Activated CD8-positive, alpha-beta memory T cell treated with anti-CD3 and anti-CD28 coated beads for 24 hours (primary cell): Measurements from ENCODE around the gene ZMAT1.
"Not testable (repeated sequence)": the region's sequence is repeated elsewhere in the genome, so short reads cannot be mapped to it uniquely, and the experiment has no call there.

Experiments used
- DNase-seq: peaks from one replicate; pipeline ENCODE4 v3.0.0-alpha.2; 2020

Gene ZMAT1

DNA sequence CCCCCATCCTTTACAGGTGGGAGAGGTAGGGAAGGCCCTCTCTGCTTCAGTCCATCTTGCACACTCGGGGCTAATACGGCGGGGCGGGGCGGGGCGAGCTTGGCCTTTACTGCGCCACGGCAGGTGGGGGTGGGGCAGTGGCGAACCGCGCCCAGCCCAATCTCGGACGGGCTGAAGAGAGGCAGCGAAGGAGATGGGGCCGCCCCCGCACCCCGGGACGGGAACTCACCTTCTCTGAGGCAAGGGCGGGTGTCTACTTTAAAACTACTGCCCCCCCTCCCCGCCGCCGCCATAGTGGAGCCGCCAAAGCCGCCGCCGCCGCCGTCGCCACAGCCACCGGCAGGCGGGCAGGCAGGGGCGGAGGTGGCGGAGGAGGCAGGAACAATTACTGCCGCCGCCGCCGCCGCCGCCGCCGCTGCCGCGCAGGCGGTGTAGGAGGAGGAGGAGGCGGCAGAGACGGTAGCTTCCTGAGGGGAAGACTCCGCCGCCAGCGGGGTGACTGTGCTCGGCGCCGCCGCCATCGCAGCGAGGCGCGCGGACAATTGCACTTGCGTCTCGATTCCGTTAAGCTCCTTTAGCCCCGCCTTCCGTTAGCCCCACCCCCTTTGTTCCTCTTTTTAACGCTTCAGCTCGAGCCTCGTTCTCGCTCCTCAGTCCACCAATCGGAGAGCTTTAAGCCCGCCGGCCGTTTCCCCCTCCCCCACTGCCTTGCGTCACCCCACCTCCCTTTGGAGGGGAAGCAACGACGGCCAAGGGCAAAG lies at the start of gene ZMAT1:
TSS of gene ZMAT1 (minus strand) at position 540 of the 761 bp plus-strand sequence. CDS start at position 521, 19 bp downstream.
- peak; percentile 94 for DNase-seq

DNA sequence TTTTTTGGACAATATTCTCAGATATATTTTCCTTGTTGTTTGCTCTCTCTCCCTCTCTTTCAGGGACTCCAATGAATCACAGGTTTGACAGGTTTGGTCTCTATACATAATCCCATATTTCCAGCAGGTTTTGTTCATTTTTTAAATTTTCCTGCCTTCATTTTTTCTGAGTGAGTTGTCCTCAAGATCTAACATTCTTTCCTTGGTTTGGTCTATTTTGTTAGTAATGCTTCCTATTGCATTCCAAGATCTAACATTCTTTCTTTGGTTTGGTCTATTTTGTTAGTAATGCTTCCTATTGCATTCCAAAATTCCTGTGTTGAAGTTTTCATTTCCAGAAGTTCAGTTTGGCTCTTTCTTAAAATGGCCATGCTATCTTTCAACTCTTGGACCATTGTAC lies 45.3 kb upstream of the ZMAT1 start:
- no peak for DNase-seq

DNA sequence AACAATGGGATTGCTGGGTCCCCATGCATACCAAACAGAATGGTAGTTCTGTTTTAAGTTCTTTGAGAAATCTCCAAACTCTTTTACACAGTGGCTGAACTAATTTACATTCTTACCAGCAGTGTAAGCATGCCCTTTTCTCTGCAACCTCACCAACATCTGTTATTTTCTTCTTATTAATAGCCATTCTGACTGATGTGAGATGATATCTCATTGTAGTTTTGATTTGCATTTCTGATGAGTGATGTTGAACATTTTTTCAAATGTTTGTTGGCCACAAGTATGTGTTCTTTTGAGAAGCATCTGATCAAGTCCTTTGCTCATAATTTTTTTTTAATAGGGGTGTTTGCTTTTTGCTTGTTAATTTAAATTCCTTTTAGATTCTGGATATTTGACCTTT lies 41.2 kb upstream of the ZMAT1 start:
- no peak for DNase-seq

DNA sequence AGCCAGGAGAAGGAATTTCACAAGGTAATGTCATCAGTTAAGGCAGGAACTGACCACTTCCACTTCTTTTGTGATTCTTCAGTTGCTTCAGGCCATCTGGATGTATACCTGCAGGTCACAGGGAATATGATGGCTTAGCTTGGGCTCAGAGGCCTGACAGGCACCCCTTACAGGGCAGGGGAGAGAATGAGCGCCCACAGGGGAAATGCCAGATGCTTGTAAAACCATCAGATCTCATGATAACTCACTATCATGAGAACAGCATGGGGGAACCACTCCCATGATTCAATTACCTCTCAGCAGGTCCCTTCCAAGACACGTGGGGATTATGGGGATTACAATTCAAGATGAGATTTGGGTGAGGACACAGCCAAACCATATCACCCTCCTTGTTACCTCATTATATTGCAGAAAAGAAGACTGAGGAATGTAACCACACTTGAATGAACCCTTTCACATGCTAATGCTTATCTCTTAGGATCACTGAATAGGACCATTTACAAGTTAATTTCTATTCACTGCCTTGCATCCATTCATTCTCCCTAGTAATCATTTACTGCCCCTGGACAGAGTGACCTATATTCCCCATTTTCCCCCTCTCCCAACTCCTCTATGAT lies 33.2 kb upstream of the ZMAT1 start:
- DNase-seq, result not testable (repeated sequence)

DNA sequence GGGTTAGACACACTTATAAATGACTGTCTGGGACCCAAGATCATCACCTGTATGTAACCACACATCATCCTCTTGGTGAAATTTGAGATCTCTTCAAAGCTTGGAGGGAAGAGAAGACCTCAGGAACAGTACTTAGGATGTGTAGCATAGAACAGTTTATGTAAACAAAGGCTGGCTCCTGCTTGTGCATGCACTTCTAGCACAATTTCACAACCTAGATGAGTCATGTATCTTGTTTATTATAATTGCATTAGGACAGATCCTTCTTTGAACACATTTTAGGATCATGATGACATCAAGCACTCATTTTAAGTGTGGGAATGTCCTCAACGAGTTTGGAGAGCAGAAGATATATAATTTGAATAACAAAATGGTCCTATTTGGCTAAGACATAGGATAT lies 26.3 kb upstream of the ZMAT1 start:
- no peak for DNase-seq

DNA sequence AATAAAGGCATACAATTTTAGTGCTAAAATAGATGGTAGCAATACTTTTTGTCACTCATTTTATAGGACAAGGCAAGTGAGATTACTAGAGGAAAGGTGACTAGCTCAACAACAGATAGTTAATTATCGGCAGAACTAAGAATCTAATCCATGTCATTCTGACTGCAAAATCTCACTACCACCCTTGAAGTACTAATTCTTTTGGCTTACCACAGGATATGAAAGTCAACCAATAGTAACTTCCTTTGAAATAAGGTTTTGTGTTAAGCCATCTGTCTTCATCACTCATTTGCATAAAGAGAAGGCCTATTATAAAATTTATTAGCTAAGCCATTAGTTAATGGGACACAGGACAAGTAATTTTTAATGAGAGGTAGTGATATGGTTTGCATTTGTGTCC lies 25.3 kb upstream of the ZMAT1 start:
- DNase-seq, result no peak

DNA sequence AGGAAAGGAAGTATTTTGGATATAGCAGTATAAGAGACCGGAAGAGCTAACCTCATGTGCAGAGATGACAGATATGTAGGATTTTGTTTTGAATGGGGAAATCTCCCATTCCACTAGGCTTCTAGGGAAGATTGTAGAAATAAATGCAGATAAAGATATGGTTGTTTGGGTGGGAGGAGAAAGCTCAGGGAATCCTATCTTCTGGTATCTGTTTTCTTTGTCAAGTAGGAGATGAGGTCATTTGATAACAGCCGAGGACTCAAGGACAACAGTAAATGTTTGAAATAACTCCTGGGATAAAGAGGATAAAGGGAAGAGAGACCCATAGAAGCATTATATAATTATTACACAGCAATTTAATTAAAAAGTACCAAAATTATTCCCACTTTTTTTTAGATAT lies 24.7 kb upstream of the ZMAT1 start:
- no peak for DNase-seq

DNA sequence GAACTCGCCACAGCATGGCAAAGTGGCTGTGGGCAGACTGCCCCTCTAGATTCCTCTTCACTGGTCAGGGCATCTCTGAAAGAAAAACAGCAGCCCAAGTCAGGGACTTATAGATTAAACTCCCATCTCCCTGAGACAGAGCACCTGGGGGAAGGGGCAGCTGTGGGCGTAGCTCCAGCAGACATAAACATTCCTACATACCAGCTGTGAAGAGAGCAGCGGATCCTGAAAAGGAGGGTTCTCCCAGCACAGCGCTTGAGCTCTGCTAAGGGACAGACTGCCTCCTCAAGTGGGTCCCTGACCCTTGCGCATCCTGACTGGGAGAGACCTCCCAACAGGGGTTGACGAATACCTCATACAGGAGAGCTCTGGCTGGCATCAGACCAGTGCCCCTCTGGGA lies 18.8 kb upstream of the ZMAT1 start:
- no peak for DNase-seq

DNA sequence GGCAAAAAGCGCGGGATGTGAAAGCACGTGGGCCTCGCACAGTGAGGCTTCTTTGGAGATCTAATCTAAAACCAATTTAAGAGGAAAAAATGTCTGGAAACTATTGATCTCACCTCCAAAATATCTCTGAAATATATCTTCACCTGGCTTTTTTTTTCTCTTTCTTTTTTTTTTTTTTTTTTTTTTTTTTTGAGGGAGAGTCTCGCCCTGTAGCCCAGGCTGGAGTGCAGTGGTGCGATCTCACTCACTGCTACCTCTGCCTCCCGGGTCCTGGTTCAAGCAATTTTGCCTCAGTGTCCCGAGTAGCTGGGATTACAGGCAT lies 383 bp upstream of the ZMAT1 start:
- DNase-seq, result no peak

DNA sequence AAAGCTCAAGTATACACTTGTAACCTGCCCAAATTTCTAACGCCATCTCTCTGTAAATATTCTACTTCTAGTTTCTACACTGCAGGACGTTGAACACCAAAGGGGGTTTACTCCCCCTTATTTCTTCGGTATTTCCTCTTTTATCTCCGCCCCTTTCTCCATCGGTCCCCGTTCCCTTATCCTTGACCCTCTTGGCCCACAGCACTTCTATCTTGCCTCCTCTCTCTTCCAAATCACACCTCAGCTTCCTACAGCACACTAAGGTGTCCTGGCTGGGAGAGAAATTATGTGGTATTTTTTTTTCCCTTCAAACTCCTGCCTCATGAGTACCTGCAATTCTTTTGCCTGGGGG lies 715 bp downstream of the ZMAT1 start:
- DNase-seq, result no peak

DNA sequence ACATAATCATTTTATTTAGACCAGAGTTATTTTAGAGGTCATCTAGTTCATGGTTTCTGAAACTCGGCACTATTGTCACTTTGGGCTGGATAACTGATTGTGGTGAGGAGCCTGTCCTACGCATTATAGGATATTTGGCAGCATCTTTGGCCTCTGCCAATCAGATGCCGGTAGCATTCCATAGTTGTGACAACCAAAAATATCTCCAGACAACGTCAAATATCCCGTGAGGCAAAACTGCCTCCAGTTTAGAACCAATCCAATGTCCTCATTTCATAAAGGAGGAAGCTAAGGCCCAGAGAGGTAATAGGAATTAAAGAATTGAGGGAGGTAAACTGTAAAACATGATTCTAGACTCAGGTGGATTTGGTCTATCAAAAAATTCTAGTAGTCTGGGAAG lies 6.1 kb downstream of the ZMAT1 start:
- DNase-seq, result no peak

DNA sequence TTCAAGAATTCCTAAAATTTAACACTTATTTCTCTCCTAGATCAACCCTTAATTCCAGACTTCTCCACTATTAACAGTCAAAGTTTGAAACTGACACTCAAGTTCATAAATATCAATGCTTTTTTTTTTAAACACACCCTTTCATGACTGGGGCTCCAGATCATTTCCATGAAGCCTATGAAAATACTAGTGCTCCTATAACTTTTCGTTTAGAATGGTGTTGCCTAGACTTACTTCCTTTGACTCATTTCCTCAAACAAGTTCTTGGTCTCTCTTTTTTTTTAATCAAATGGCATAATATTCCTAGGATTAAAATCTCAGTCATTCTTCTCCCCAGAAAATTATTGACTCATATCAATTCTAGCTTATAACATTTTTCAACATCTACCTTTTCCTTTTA lies 13.1 kb downstream of the ZMAT1 start:
- DNase-seq, result no peak

DNA sequence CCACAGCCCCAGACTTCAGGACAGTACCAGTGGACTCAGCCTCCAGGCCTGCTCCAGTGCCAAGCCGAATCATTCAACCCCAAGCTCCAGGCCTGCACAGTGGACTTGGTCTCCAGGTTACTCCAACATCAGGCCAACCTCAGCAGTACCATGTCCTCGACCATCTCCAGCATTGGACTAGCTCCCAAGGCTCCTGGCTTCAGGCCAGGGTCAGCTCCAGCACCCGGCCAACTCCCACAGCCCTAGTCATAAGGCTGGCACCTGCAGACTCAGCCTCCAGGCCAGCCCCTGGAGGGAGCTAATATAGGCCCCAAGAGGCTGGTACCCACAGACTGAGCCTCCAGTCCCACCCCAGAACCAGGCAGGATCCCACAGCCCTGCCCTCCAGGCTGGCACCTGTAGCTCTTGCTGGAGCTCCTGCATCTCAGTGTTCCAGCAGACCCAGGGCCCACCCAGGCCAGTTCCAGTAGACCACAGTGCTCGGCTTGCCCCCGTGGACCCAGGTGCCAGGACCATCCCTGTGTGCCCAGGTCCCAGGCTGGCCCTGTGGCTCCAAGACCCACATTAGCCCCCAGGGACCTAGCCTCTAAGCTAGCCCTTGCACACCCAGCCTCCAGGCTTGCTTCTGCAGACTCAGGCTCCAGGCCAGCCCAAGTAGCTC lies 25.6 kb downstream of the ZMAT1 start:
- DNase-seq, result no peak

DNA sequence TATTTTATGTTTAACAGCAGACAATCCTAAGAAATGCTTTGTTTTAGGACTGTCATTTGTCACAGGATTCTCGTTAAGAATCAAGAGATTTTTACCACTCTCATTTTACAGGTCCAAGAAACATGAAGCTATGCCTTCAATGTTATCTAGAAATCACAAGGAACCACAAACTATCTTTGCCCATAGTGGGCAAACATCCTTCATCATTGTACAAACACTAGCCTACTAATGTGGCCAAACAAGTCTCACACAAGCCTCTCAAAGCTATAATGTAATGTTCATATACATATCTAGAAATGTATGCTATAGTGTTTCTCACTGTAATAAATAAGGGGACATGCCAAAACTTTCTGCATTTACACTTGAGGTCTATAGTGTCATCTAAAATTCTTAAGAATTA lies 26.8 kb downstream of the ZMAT1 start:
- DNase-seq, result no peak
